COR-L47 (cell line): Measurements from ENCODE around the gene KRTAP5-2.

Experiments
- DNase-seq: peaks from one replicate; lab custom pipeline; 2025; lab: John Stamatoyannopoulos, UW

The KRTAP5-2 gene

GRCh38 chr11:1556278-1556902 is 41.7 kb downstream of the KRTAP5-2 start:
- DNase-seq, result no peak

- DNase-seq, result no peak
Measured at GRCh38 chr11:1555713-1556153, 42.4 kb downstream of the KRTAP5-2 start.

- no peak for DNase-seq
Measured at GRCh38 chr11:1554981-1555712, 42.9 kb downstream of the KRTAP5-2 start.

GRCh38 chr11:1553808-1554594 is 44.1 kb downstream of the KRTAP5-2 start:
- no peak for DNase-seq

GRCh38 chr11:1549338-1550330 is 48.5 kb downstream of the KRTAP5-2 start:
- no peak for DNase-seq

GRCh38 chr11:1548221-1549070 is 49.6 kb downstream of the KRTAP5-2 start:
- no peak for DNase-seq

GRCh38 chr11:1547467-1548098 is 50.5 kb downstream of the KRTAP5-2 start:
- no peak for DNase-seq
